Karpas-422 (cell line): Measurements from ENCODE around the gene ATP2A1. TPM values are rescaled to one million over a fixed set of nuclear protein-coding genes. Genes with fewer than 3 reads are reported as not detected.

Experiments used
- DNase-seq: peaks from one replicate; pipeline ENCODE4 v3.0.0-alpha.2; 2015
- H2AFZ ChIP-seq: fragments of 200-600 bp; sonication (generic); 2 replicates; pipeline ENCODE4 v1.6.1; 2014; ENCODE audit warnings: antibody characterized with exemption, low read length, mixed read lengths
- H3K27ac ChIP-seq: fragments of 200-600 bp; sonication (generic); 2 replicates; pipeline ENCODE4 v1.5.1; 2014; ENCODE audit warnings: mild to moderate bottlenecking, low read length, moderate library complexity
- H3K27me3 ChIP-seq: fragments of 200-600 bp; sonication (generic); 2 replicates; pipeline ENCODE4 v1.6.1; 2014; ENCODE audit warnings: low read length, mixed read lengths
- H3K36me3 ChIP-seq: fragments of 200-600 bp; sonication (generic); 2 replicates; pipeline ENCODE4 v1.6.1; 2014; ENCODE audit warnings: low read length, mixed read lengths; ENCODE audit not compliant: insufficient read depth
- H3K4me1 ChIP-seq: fragments of 200-600 bp; sonication (generic); 2 replicates; pipeline ENCODE4 v1.6.1; 2014; ENCODE audit warnings: mild to moderate bottlenecking, low read length, mixed read lengths
- H3K4me2 ChIP-seq: fragments of 200-600 bp; sonication (generic); 2 replicates; pipeline ENCODE4 v1.6.1; 2014; ENCODE audit warnings: low read length, low read depth, mild to moderate bottlenecking; ENCODE audit not compliant: poor library complexity, severe bottlenecking
- H3K4me3 ChIP-seq: fragments of 200-600 bp; sonication (generic); 2 replicates; pipeline ENCODE4 v1.5.1; 2014; ENCODE audit warnings: mild to moderate bottlenecking, antibody characterized with exemption, low read length, mixed read lengths
- H3K79me2 ChIP-seq: fragments of 200-600 bp; sonication (generic); 2 replicates; pipeline ENCODE4 v1.6.1; 2014; ENCODE audit warnings: mild to moderate bottlenecking, low read length, mixed read lengths
- H3K9ac ChIP-seq: fragments of 200-600 bp; sonication (generic); 2 replicates; pipeline ENCODE4 v1.6.0; 2014; ENCODE audit warnings: low read length
- H3K9me2 ChIP-seq: fragments of 200-600 bp; sonication (generic), shearing (Covaris generic); replicated peaks from 2 replicates; pipeline ENCODE4 v1.6.0; 2014; ENCODE audit warnings: mild to moderate bottlenecking, low read length, moderate library complexity; ENCODE audit not compliant: insufficient read depth
- H3K9me3 ChIP-seq: fragments of 300-700, 200-600 bp; sonication (generic); 2 replicates; pipeline ENCODE4 v1.6.1; 2014; ENCODE audit warnings: low read length, mixed read lengths
- H4K20me1 ChIP-seq: fragments of 200-600 bp; sonication (generic); 2 replicates; pipeline ENCODE4 v1.6.1; 2014; ENCODE audit warnings: mild to moderate bottlenecking, antibody characterized with exemption, low read length, low read depth; ENCODE audit not compliant: insufficient read depth
- total RNA-seq: library from RNA; depleted of rRNA; stranded (reverse); fragments of >200 nt; shearing (Covaris generic); gene quantifications from 2 replicates; pipeline ENCODE4 v1.2.3, GENCODE V29; 2014; ENCODE audit warnings: low replicate concordance

The ATP2A1 gene
- total RNA-seq, 1 experiment from 2014 or later: 0.75 TPM

DNA sequence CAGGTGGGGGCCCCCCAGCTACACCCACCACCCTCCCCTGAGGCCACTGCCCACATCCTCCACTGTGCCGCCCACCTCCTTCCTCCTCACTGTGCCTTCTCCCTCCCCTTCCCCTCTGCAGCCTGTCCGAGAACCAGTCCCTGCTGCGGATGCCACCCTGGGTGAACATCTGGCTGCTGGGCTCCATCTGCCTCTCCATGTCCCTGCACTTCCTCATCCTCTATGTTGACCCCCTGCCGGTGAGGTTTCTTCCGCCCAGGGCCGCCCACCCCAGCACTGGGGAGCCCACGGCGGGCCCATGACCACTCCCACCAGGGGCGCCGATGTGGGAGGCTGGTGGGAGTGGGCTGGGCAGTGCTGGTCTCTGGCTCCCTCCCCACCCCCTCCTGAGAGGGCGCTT, 24.6 kb downstream of the ATP2A1 start:
- Histone ChIP-seq H3K27me3 (no peaks in the 10 kb centered on the region), H3K79me2 (no peaks in the 10 kb centered on the region), H3K9me3 (no peaks in the 10 kb centered on the region), H2AFZ (no peak overlapping the region), H3K9me2 (no peaks in the 10 kb centered on the region), H4K20me1 (no peaks in the 10 kb centered on the region), H3K4me2 (no peak overlapping the region), H3K36me3 (peaks cover 4% of the 10 kb centered on the region; the same call in 1 of the 2 replicates), H3K9ac (no peak overlapping the region), H3K27ac (no peak overlapping the region), H3K4me3 (no peak overlapping the region), H3K4me1 (no peaks in the 10 kb centered on the region)
- no peak for DNase-seq

DNA sequence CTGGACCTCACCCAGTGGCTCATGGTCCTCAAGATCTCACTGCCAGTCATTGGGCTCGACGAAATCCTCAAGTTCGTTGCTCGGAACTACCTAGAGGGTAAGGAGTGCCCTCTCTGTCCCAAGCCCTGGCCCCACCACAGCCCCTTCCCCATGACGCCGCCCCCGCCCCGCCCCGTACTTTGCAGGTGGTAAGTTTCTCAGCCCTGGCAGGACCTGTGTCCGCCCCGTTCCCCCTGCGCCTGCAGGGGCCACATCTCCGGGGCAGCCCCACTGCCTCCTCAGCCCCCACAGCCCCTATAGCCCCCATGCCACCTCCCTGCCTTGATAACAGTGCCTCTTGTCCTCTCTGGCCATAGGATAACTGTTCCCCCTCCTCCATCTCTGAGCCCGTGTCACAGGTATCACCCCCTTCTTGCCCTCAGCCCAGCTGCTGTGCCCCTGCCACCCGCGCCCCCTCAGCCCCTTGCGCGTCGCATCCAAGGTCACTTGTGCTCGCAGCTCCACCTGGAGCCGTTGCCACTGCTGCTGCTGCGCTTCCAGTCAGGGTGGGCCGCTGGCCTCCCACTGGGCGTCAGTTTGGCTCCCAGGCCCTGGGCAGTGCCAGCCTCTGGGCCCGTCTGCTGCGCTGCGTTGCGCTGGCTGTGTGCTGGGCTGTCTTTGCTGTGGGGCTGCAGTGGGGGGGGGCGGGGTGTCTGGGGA, 25.2 kb downstream of the ATP2A1 start:
- H3K9me2 ChIP-seq: no peaks in the 10 kb centered on the region
- H3K4me3 ChIP-seq: no peak overlapping the region
- no peaks in the 10 kb centered on the region for H4K20me1 ChIP-seq
- DNase-seq: no peak
- no peaks in the 10 kb centered on the region for H3K9me3 ChIP-seq
- H3K79me2 ChIP-seq: no peaks in the 10 kb centered on the region
- peaks cover 4% of the 10 kb centered on the region; the same call in 1 of the 2 replicates for H3K36me3 ChIP-seq
- no peak overlapping the region for H2AFZ ChIP-seq
- no peaks in the 10 kb centered on the region for H3K27me3 ChIP-seq
- no peaks in the 10 kb centered on the region for H3K4me1 ChIP-seq
- H3K9ac ChIP-seq: no peak overlapping the region
- H3K27ac ChIP-seq: no peak overlapping the region
- no peak overlapping the region for H3K4me2 ChIP-seq

DNA sequence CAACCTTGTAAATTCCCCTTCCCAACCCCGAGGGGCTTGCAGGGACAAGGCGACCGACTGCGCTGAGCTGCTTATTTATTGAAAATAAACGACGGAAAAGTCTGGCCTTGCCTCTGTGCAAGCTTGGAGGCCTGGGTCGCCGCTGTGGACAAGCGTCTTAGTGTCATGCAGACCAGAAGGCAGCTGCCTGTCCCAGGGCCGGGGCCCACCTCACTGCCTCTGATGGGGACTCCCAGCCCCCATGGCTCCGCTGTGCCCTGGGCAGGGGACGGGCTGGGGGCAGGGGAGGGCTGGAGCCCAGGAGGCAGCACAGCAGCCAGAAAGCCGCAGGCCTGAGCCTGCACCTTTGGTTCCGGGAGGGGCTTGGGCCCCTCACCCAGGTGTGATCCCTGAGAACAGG, 26.1 kb downstream of the ATP2A1 start:
- Histone ChIP-seq H3K9me3 (no peaks in the 10 kb centered on the region), H3K27ac (no peak overlapping the region), H3K4me3 (no peak overlapping the region), H3K9me2 (no peaks in the 10 kb centered on the region), H3K9ac (no peak overlapping the region), H2AFZ (no peak overlapping the region), H4K20me1 (no peaks in the 10 kb centered on the region), H3K36me3 (no peaks in the 10 kb centered on the region; the same call in 1 of the 2 replicates), H3K27me3 (no peaks in the 10 kb centered on the region), H3K4me1 (no peaks in the 10 kb centered on the region), H3K79me2 (no peaks in the 10 kb centered on the region), H3K4me2 (no peak overlapping the region)
- DNase-seq: no peak

GRCh38 chr16:28904828-28905227, 26.5 kb downstream of the ATP2A1 start:
- no peaks in the 10 kb centered on the region for H3K9me2 ChIP-seq
- no peaks in the 10 kb centered on the region for H4K20me1 ChIP-seq
- no peak for DNase-seq
- no peak overlapping the region for H3K4me3 ChIP-seq
- no peak overlapping the region for H3K9ac ChIP-seq
- no peak overlapping the region for H3K4me2 ChIP-seq
- no peaks in the 10 kb centered on the region for H3K27me3 ChIP-seq
- H3K36me3 ChIP-seq: no peaks in the 10 kb centered on the region; the same call in 1 of the 2 replicates
- H3K79me2 ChIP-seq: no peaks in the 10 kb centered on the region
- no peaks in the 10 kb centered on the region for H3K9me3 ChIP-seq
- no peak overlapping the region for H2AFZ ChIP-seq
- H3K27ac ChIP-seq: no peak overlapping the region
- H3K4me1 ChIP-seq: no peaks in the 10 kb centered on the region

- Histone ChIP-seq H3K9me2 (no peaks in the 10 kb centered on the region), H3K36me3 (no peaks in the 10 kb centered on the region; the same call in 1 of the 2 replicates), H3K27me3 (no peaks in the 10 kb centered on the region), H3K9ac (no peak overlapping the region), H3K27ac (no peak overlapping the region), H3K4me3 (no peak overlapping the region), H3K9me3 (no peaks in the 10 kb centered on the region), H3K4me1 (no peaks in the 10 kb centered on the region), H2AFZ (no peak overlapping the region), H3K4me2 (no peak overlapping the region), H4K20me1 (no peaks in the 10 kb centered on the region), H3K79me2 (no peaks in the 10 kb centered on the region)
- no peak for DNase-seq
Observed at GRCh38 chr16:28905229-28905754, 27.0 kb downstream of the ATP2A1 start.

GRCh38 chr16:28905800-28906372, 27.6 kb downstream of the ATP2A1 start:
- no peak for DNase-seq
- 0 out of 2 replicates have a peak, but pooled peaks cover 3% of the 10 kb centered on the region for H3K36me3 ChIP-seq
- no peaks in the 10 kb centered on the region for H4K20me1 ChIP-seq
- no peak overlapping the region for H3K27ac ChIP-seq
- H3K4me2 ChIP-seq: no peak overlapping the region
- H3K9me3 ChIP-seq: no peaks in the 10 kb centered on the region
- no peak overlapping the region for H3K4me3 ChIP-seq
- H2AFZ ChIP-seq: no peak overlapping the region
- no peak overlapping the region for H3K9ac ChIP-seq
- H3K79me2 ChIP-seq: no peaks in the 10 kb centered on the region
- H3K9me2 ChIP-seq: no peaks in the 10 kb centered on the region
- H3K4me1 ChIP-seq: no peaks in the 10 kb centered on the region
- H3K27me3 ChIP-seq: no peaks in the 10 kb centered on the region

GRCh38 chr16:28910086-28911031, 32.1 kb downstream of the ATP2A1 start:
- Histone ChIP-seq H3K4me1 (no peaks in the 10 kb centered on the region), H3K27ac (no peak overlapping the region), H3K79me2 (no peaks in the 10 kb centered on the region), H2AFZ (no peak overlapping the region), H3K9me2 (no peaks in the 10 kb centered on the region), H3K9ac (no peak overlapping the region), H3K36me3 (0 out of 2 replicates have a peak, but pooled peaks cover 3% of the 10 kb centered on the region), H3K27me3 (no peaks in the 10 kb centered on the region), H4K20me1 (no peaks in the 10 kb centered on the region), H3K9me3 (no peaks in the 10 kb centered on the region), H3K4me2 (no peak overlapping the region), H3K4me3 (no peak overlapping the region)
- no peak for DNase-seq

DNA sequence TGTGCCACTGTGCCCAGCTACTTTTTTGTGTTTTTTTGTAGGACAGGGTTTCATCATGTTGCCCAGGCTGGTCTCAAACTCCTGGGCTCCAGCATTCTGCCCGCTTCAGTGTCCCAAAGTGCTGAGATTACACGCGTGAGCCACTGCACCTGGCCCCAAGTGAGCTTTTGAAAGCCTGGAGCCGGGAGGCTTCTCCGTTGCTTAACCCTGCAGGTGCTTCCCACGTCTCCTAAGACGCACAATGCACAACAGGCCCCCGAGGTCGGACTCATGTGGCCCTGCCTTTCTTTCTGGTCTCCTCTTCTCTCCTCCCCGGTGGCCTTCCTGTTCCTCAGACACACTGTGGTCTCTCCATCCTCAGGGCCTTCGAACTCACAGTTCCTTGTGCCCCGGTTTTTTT, 34.3 kb downstream of the ATP2A1 start:
- Histone ChIP-seq H3K4me3 (no peak overlapping the region), H3K4me1 (no peaks in the 10 kb centered on the region), H3K27ac (no peak overlapping the region), H3K79me2 (no peaks in the 10 kb centered on the region), H3K9me2 (no peaks in the 10 kb centered on the region), H3K36me3 (0 out of 2 replicates have a peak, but pooled peaks cover 3% of the 10 kb centered on the region), H4K20me1 (no peaks in the 10 kb centered on the region), H3K27me3 (no peaks in the 10 kb centered on the region), H3K4me2 (no peak overlapping the region), H3K9ac (no peak overlapping the region), H3K9me3 (no peaks in the 10 kb centered on the region), H2AFZ (no peak overlapping the region)
- no peak for DNase-seq
